Panc1 (cell line): Measurements from ENCODE around the gene CASTOR1.

Experiments used
- REST ChIP-seq, 2 experiments: IDR thresholded peaks; 2 replicates each; pipeline ENCODE4 v1.6.1; 2011 to 2012; ENCODE audit warnings: low read depth in 2 of 2, control low read depth in 1 of 2, low read length in 1 of 2, mild to moderate bottlenecking in 1 of 2, moderate library complexity in 1 of 2; ENCODE audit not compliant: insufficient read depth in 1 of 2
- TF ChIP-seq, protein P1 (sequence below): fragments of 450-650 bp; IDR thresholded peaks from 2 replicates; pipeline ENCODE4 v1.5.1; 2017; ENCODE audit warnings: mild to moderate bottlenecking

GRCh38 chr22:30286813-30287647, 2.3 kb downstream of the CASTOR1 start:
- TF ChIP-seq, protein P1, sequence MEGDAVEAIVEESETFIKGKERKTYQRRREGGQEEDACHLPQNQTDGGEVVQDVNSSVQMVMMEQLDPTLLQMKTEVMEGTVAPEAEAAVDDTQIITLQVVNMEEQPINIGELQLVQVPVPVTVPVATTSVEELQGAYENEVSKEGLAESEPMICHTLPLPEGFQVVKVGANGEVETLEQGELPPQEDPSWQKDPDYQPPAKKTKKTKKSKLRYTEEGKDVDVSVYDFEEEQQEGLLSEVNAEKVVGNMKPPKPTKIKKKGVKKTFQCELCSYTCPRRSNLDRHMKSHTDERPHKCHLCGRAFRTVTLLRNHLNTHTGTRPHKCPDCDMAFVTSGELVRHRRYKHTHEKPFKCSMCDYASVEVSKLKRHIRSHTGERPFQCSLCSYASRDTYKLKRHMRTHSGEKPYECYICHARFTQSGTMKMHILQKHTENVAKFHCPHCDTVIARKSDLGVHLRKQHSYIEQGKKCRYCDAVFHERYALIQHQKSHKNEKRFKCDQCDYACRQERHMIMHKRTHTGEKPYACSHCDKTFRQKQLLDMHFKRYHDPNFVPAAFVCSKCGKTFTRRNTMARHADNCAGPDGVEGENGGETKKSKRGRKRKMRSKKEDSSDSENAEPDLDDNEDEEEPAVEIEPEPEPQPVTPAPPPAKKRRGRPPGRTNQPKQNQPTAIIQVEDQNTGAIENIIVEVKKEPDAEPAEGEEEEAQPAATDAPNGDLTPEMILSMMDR = peak; percentile 91
- TF ChIP-seq REST (IDR thresholded peaks at IDR 0.05; ENCODE audit: insufficient read depth in 1 of 2, low read depth in 2 of 2, low read length in 1 of 2) = no peak
